ENCODE results near the gene OR4E1.
"Not testable (repeated sequence)": the region's sequence is repeated elsewhere in the genome, so short reads cannot be mapped to it uniquely, and the experiment has no call there.

Gene OR4E1

DNA sequence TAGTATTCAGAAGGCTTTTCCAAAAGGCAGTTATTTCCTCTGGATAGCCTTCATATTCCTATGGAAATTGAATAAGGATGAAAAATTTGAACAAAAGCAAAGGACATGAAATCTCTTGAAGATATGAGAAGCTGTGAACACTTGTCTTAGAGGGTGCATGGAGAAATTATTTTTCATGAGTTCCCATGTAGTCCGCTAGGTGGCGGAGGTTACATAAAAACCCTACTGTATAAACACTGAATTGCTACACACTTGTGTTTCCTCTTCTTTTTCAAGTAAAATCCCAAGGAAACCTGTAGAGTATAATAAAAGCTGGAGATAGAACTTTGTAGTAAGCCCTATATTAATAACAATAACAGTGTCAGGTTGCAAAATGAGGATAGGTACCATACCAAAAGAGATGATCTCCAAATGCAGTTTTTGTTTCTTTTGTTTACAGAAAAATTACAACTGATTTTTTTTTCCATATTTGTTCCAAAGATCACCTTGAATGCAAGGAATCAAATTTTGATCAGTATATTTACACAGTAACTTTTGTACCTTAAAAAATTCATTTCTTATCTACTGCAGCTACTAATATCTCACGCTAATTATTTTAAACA, 37.8 kb upstream of the OR4E1 start:
- no peak overlapping the region for H3K4me3 Mint-ChIP-seq
- H3K36me3 Mint-ChIP-seq (ENCODE audit: low read depth): no peaks in the 10 kb centered on the region
- H3K27ac Mint-ChIP-seq: no peak overlapping the region
- H3K4me1 Mint-ChIP-seq: no peaks in the 10 kb centered on the region
- peaks cover 7% of the 10 kb centered on the region for H3K27me3 Mint-ChIP-seq (ENCODE audit: low read depth)
- TF ChIP-seq, protein P1, sequence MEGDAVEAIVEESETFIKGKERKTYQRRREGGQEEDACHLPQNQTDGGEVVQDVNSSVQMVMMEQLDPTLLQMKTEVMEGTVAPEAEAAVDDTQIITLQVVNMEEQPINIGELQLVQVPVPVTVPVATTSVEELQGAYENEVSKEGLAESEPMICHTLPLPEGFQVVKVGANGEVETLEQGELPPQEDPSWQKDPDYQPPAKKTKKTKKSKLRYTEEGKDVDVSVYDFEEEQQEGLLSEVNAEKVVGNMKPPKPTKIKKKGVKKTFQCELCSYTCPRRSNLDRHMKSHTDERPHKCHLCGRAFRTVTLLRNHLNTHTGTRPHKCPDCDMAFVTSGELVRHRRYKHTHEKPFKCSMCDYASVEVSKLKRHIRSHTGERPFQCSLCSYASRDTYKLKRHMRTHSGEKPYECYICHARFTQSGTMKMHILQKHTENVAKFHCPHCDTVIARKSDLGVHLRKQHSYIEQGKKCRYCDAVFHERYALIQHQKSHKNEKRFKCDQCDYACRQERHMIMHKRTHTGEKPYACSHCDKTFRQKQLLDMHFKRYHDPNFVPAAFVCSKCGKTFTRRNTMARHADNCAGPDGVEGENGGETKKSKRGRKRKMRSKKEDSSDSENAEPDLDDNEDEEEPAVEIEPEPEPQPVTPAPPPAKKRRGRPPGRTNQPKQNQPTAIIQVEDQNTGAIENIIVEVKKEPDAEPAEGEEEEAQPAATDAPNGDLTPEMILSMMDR (IDR thresholded peaks at IDR 0.05; ENCODE audit: unreplicated experiment in 3 of 3): peak; percentile 69 to 83 (median 77)
- H3K9me3 Mint-ChIP-seq: peaks cover 6% of the 10 kb centered on the region

DNA sequence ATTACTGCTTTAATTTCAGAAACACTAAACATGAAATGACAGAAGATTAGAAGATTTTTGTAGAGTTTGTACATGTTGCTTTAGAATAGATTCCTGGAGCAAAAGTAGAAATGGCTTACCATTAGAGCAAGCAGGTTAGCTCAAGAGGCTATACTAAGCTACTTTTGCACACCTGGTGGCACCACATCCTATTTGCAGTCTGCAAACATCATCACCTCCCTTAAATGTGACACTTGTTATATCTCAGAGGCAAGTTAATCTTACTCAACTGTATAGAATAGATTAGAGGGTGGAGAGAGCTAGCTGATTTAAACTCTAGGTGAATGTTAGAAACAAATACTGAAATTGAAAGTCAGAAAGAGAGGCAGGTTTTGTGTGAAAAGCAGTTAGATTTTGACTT, 30.7 kb upstream of the OR4E1 start:
- TF ChIP-seq, protein P1 (IDR thresholded peaks at IDR 0.05; ENCODE audit: unreplicated experiment in 3 of 3): no peak
- Mint-ChIP-seq H3K27ac (no peak overlapping the region), H3K4me1 (no peaks in the 10 kb centered on the region), H3K27me3 (ENCODE audit: low read depth) (no peaks in the 10 kb centered on the region), H3K36me3 (ENCODE audit: low read depth) (no peaks in the 10 kb centered on the region), H3K9me3 (peaks cover 10% of the 10 kb centered on the region), H3K4me3 (no peak overlapping the region)

DNA sequence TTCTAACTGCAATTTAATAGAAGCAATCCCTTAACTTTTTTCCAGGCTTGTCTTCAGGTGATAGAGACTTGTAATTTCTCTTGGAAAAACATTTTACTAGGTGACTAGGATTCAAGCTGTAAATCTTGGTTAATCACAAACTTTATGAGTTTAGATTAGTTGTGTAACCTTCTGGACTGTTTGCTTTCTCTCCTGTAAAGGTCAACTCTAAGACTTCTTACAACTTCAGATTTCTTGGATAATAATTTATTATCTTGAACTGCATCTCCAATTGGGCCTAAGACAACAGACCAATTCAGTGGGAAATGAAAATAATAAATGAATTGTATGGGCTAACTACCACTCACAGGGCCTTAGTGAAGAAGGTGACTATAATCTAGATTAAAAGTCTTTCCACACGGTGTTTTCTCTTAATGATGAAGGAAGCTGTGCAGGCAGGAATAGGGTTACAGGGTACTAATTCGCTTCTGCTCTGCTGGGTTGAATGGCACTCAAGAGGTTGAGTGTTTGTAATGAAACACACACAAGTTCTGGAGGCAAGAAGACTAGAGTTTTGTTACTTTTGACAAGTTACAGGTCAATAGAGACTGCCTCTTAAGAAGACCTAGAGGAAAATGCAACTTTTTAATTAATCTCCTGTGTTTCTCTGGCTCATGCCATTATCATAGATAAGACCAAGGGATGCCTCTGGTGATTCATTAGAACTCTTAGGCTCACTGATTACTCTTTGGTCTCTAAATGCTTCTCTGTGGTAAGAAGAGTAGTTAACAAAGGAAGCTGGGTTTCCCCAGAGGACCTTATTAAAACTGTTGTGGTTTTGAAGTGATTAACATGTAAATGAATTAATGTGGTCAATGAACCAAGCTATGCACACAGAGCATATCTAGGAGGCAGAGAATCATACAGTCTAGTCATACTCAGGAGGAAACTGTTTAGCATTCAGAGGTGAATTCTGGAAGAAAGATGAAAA, 30.0 kb upstream of the OR4E1 start:
- Mint-ChIP-seq H3K27me3 (ENCODE audit: low read depth) (no peaks in the 10 kb centered on the region), H3K36me3 (ENCODE audit: low read depth) (no peaks in the 10 kb centered on the region), H3K4me1 (no peaks in the 10 kb centered on the region), H3K9me3 (peaks cover 10% of the 10 kb centered on the region), H3K27ac (no peak overlapping the region), H3K4me3 (no peak overlapping the region)
- TF ChIP-seq, protein P1 (IDR thresholded peaks at IDR 0.05; ENCODE audit: unreplicated experiment in 3 of 3): no peak

DNA sequence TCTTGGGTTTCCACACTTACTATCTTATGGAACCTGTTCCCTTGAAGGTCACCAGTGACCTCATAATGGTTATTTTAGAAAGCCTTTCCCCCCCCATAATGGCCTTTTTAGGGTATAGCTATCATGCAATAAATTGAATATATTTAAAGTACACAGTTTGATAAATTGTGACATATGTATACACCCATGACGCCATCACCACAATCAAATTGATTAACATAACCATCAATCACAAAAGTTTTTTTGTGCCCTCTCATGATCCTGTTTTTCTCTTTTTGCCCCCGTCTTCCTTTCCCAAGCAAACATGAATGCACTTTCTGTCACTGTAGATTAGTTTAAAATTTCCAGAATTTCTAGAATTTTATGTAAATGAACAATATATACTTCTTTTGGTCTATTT, 28.7 kb upstream of the OR4E1 start:
- Mint-ChIP-seq H3K4me1 (no peaks in the 10 kb centered on the region), H3K27me3 (ENCODE audit: low read depth) (no peaks in the 10 kb centered on the region), H3K4me3 (no peak overlapping the region), H3K27ac (no peak overlapping the region), H3K36me3 (ENCODE audit: low read depth) (no peaks in the 10 kb centered on the region), H3K9me3 (peaks cover 4% of the 10 kb centered on the region)
- TF ChIP-seq, protein P1 (IDR thresholded peaks at IDR 0.05; ENCODE audit: unreplicated experiment in 3 of 3): no peak

DNA sequence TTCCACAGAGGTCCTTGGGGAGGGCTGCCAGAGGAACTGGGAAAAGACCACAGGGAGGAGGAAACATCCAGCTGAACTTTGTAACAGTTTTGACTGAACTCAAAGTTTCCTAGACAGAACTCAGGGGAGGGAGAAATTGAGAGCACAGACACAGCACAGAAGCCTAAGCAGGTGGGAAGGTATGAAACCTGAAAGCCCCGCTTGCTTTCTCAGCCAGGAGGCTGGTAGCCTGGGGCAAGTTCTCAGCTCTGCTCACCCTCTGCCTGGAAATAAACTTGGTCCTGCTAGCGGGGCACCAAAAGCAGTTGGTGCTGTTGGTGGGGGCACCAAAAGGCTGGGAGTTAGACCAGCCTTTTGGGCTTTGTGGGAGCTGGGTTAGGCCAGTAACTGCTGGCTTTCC, 25.9 kb upstream of the OR4E1 start:
- Mint-ChIP-seq H3K9me3 (peaks cover 2% of the 10 kb centered on the region), H3K27ac (no peak overlapping the region), H3K4me1 (no peaks in the 10 kb centered on the region), H3K27me3 (ENCODE audit: low read depth) (no peaks in the 10 kb centered on the region), H3K36me3 (ENCODE audit: low read depth) (no peaks in the 10 kb centered on the region), H3K4me3 (no peak overlapping the region)
- TF ChIP-seq, protein P1 (IDR thresholded peaks at IDR 0.05; ENCODE audit: unreplicated experiment in 3 of 3): no peak

DNA sequence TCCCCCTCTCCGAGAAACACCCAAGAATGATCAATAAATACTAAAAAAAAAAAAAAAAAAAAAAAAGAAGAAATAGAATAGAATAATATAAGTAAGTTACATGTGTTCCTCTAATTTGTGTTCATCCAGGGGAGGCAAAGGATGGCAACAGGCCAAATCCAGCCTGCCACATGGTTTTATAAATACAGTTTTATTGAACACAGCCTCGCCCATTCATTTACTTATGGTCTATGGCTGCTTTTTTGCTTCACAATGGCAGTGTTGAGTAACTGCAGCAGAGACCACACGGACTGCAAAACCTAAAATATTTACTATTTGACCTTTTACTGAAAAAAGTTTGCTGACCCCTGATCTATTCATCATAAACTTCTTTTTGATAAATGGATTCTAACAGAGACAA, 24.9 kb upstream of the OR4E1 start:
- H3K27ac Mint-ChIP-seq; H3K9me3 Mint-ChIP-seq; H3K4me1 Mint-ChIP-seq; H3K36me3 Mint-ChIP-seq (ENCODE audit: low read depth); H3K27me3 Mint-ChIP-seq (ENCODE audit: low read depth); H3K4me3 Mint-ChIP-seq: not testable (repeated sequence)

DNA sequence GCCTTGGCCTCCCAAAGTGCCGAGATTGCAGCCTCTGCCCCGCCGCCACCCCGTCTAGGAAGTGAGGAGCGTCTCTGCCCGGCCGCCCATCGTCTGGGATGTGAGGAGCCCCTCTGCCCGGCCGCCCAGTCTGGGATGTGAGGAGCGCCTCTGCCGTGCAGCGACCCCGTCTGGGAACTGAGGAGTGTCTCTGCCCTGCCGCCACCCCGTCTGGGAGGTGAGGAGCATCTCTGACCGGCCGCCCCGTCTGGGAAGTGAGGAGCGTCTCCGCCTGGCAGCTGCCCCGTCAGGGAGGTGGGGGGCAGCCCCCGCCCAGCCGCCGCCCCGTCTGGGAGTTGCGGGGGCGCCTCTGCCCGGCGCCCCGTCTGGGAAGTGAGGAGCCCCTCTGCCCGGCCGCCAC, 24.0 kb upstream of the OR4E1 start:
- not testable (repeated sequence) for H3K4me1 Mint-ChIP-seq; H3K4me3 Mint-ChIP-seq; H3K27ac Mint-ChIP-seq; H3K9me3 Mint-ChIP-seq; H3K36me3 Mint-ChIP-seq (ENCODE audit: low read depth); H3K27me3 Mint-ChIP-seq (ENCODE audit: low read depth)
